Measurements from ENCODE around the gene BABAM2. TPM values are rescaled to one million over a fixed set of nuclear protein-coding genes. Genes with fewer than 3 reads are reported as not detected.

The BABAM2 gene
- total RNA-seq, 1 experiment from 2014 or later: 27.1 TPM

GRCh38 chr2:28288620-28289019 lies 398.1 kb downstream of the BABAM2 start:
- H3K79me2 ChIP-seq (ENCODE audit: insufficient read depth, low read length): no peaks in the 10 kb centered on the region
- H3K4me1 Mint-ChIP-seq: peaks cover 0 to 5% of the 10 kb centered on the region in 2 experiments; a peak in 2 of 4 replicates
- H4K5ac ChIP-seq (ENCODE audit: insufficient read length, low read depth, low read length): no peak overlapping the region
- WGBS (ENCODE audit: extremely low coverage, insufficient read length, low lambda C conversion rate): no CpG with 5 or more reads among the region's 5 CpGs
- H3K9me3 Mint-ChIP-seq: no peaks in the 10 kb centered on the region
- no peak overlapping the region for H3K27ac ChIP-seq (ENCODE audit: insufficient read length, low read depth, low read length)
- no peaks in the 10 kb centered on the region for H3K27me3 Mint-ChIP-seq (ENCODE audit: low read depth)
- H3K9ac ChIP-seq (ENCODE audit: extremely low read depth, insufficient read length, low read length): no peak overlapping the region
- no peaks in the 10 kb centered on the region for H3K23me2 ChIP-seq (ENCODE audit: insufficient read length, low read depth, low read length, poor library complexity, severe bottlenecking)
- no peak overlapping the region for H2BK120ac ChIP-seq (ENCODE audit: low read depth, low read length, poor library complexity, severe bottlenecking)
- no peak overlapping the region for H3T11ph ChIP-seq (ENCODE audit: low read length)
- H2BK20ac ChIP-seq (ENCODE audit: low read depth, low read length, poor library complexity, severe bottlenecking): no peak overlapping the region
- H2AFZ ChIP-seq (ENCODE audit: low read length): no peak overlapping the region
- H3K23ac ChIP-seq (ENCODE audit: insufficient read length, low read depth, low read length): no peak overlapping the region
- no peak overlapping the region for H4K8ac ChIP-seq (replicated peaks; ENCODE audit: insufficient read length, low read depth, low read length)
- H2BK5ac ChIP-seq (ENCODE audit: insufficient read length, low read length): no peak overlapping the region
- H3K9me3 ChIP-seq (ENCODE audit: control insufficient read depth, low read depth, low read length): no peaks in the 10 kb centered on the region
- H3K27me3 ChIP-seq (ENCODE audit: insufficient read depth, low read length): no peaks in the 10 kb centered on the region
- H3K4me1 ChIP-seq (ENCODE audit: insufficient read depth, low read length): no peaks in the 10 kb centered on the region
- H3K36me3 Mint-ChIP-seq (ENCODE audit: insufficient read depth in 1 of 3, low read depth in 3 of 3): no peaks in the 10 kb centered on the region
- DNase-seq: no peak
- no peak overlapping the region for H2AK5ac ChIP-seq (ENCODE audit: insufficient read length, low read length)
- H3K4me2 ChIP-seq (ENCODE audit: insufficient read depth, insufficient read length, low read length): no peak overlapping the region
- no peaks in the 10 kb centered on the region for H3K79me1 ChIP-seq (ENCODE audit: insufficient read depth, low read depth, low read length, poor library complexity, severe bottlenecking)
- TF ChIP-seq CTCF (conservative IDR thresholded peaks at IDR 0.05): no peak
- H3K4ac ChIP-seq (ENCODE audit: low read depth, low read length): no peak overlapping the region
- H3K56ac ChIP-seq (ENCODE audit: insufficient read length, low read depth, low read length): no peak overlapping the region
- H2BK12ac ChIP-seq (ENCODE audit: insufficient read length, low read depth, low read length): no peak overlapping the region
- H4K91ac ChIP-seq (ENCODE audit: insufficient read length, low read depth, low read length): no peak overlapping the region
- H2BK15ac ChIP-seq (ENCODE audit: low read depth, low read length): no peak overlapping the region
- no peak overlapping the region for H3K4me3 Mint-ChIP-seq
- H3K18ac ChIP-seq (ENCODE audit: insufficient read length, low read depth, low read length): no peak overlapping the region
- no peaks in the 10 kb centered on the region for H4K20me1 ChIP-seq (ENCODE audit: control insufficient read depth, insufficient read depth, insufficient read length)
- H3K27ac Mint-ChIP-seq: peak overlapping the region in 1 of 3 experiments; percentile 54; a peak in 2 of 7 replicates
- no peak overlapping the region; the same call in 1 of the 2 replicates for H3K14ac ChIP-seq (ENCODE audit: insufficient read depth, low read length)

Data from H9 (cell line).